OCI-LY7 (cell line): ENCODE data around the gene GOLPH3L.
"Not testable (repeated sequence)": the region's sequence is repeated elsewhere in the genome, so short reads cannot be mapped to it uniquely, and the experiment has no call there.

Source experiments
- CTCF ChIP-seq: fragments of 200-600 bp; sonication (generic); conservative IDR thresholded peaks from 2 replicates; pipeline ENCODE4 v1.5.1; 2014; ENCODE audit warnings: mild to moderate bottlenecking, antibody characterized with exemption, low read length, moderate library complexity, mixed read lengths
- EZH2phosphoT487 ChIP-seq: fragments of 200-600 bp; sonication (generic); IDR thresholded peaks from 2 replicates; pipeline ENCODE4 v1.6.1; 2018; ENCODE audit warnings: low read depth, borderline replicate concordance, mild to moderate bottlenecking, mixed run types, antibody characterized with exemption, low read length, moderate library complexity, mixed read lengths

GRCh38 chr1:150638430-150638829 is 58.5 kb downstream of the GOLPH3L start:
- not testable (repeated sequence) for TF ChIP-seq CTCF, EZH2phosphoT487
